ENCODE data around the gene HES4.
"Not testable (repeated sequence)": the region's sequence is repeated elsewhere in the genome, so short reads cannot be mapped to it uniquely, and the experiment has no call there.

HES4 gene

DNA sequence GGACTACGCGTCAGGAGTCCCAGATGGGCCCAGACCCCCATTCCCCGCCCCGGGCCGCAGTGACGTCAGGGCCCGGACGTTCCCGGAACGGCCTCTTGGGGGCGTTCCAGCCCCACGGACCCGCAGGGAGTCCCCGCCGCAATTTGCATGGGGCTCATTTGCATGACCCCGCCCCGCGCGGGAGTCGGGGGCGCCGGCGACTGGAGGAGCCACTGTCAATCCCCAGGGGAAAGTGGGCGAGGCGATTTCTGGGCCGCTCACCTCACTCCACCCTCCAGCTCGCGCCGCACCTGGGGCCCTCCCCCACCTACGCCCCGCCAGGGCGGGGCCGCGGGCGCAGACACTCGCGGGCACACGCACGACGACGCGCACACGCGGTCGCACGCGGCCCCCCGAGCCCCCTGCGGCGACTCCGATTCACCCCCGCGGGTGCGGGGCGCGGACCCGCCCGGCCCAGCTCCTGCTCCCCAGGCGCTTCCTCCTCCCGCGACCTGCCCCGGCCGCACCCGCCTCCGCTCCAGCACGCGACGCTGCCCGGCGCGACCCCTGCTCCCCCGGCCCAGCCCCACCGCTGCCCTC is 33.2 kb upstream of the HES4 start:
- DNase-seq, result peak; percentile 97

DNA sequence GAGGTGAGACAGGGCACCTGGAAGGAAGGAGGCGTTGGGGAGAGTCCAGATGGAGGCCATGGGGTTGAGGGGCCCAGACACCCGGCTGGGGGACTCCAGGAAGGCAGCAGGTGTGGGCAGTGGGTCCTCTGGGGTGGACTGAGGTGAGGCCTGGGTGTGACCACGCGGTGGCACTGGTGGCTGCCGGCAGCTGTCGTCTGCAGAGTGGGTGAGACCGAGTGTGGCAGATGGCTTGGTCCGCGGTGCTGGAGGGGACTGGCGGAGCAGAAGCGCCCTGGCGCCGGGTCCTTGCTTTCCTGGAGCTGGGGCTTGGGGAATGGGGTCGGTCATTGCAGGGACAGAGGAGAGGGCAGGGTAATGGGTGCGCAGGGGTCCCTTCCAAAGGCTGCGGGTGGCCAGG is 32.5 kb upstream of the HES4 start:
- DNase-seq, result peak; percentile 35

DNA sequence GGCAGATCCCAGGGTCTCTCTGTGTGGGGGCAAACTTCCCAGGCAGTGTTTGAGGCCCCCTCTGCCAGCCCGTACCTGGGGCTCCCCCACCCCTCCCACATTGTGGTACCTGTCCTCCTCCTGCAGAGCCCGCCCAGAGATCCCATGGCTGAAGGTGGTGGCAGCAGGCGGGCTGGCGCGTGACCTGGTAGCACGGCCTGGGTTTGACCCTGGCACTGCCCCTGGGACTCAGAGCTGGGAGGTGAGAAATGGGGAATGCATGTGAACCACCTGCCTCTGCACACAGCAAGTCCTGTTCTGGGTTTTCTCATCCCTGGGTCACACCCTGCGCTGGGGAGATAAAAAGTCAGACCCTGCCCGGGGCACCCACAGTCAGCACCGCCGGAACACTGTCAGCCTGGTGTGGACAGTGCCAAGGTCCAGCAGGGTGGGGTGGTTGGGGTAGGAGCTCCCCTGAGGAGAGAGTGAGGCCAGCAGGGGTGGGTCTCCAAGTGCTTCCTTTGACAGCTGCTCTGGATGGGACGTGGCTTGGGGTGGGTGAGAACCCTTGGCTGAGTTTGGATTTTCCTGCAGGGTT is 31.9 kb upstream of the HES4 start:
- DNase-seq, result no peak

DNA sequence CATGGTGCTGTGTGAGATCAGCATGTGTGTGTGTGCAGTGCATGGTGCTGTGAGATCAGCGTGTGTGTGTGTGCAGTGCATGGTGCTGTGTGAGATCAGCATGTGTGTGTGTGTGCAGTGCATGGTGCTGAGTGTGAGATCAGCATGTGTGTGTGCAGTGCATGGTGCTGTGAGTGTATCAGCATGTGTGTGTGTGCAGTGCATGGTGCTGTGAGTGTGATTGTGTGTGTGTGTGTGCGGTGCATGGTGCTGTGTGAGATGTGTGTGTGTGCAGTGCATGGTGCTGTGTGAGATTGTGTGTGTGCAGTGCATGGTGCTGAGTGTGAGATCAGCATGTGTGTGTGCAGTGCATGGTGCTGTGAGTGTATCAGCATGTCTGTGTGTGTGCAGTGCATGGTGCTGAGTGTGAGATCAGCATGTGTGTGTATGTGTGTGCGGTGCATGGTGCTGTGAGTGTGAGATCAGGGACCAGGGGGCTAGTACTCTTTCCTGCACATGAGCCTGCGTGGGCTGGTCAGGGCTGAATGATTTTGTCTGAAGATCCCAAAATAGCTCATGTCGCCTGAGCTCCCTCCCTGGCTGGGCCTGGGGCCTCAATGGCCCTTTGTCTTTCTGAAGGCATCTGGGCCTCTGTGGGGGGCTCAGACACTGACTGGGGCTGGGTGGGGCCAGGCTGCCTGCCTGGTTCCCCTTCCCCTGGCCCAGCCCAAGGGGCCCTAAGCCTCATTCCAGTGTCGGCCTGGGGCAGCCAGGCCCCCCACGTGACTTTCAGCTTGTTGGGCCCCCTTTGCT is 31.2 kb upstream of the HES4 start:
- not testable (repeated sequence) for DNase-seq

DNA sequence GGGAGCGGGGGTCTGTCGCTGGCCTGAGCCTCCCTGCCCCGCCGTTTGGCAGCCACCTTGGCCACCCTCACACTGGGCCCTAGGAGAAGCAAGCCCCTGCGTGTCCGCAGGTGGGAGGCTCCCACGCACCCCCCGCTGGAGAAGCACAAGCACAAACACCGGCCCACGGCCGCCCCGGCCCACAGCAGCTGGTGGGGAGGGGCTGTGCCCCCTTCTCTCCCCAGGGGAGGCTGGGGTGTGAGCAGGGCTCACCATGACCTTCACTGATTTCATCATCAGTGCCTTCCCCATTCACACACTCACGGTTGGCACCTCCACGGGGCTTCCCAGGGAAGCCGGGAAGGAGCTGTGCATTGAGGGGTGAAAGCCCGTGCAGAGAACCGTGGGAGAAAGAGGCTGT is 27.9 kb upstream of the HES4 start:
- no peak for DNase-seq

DNA sequence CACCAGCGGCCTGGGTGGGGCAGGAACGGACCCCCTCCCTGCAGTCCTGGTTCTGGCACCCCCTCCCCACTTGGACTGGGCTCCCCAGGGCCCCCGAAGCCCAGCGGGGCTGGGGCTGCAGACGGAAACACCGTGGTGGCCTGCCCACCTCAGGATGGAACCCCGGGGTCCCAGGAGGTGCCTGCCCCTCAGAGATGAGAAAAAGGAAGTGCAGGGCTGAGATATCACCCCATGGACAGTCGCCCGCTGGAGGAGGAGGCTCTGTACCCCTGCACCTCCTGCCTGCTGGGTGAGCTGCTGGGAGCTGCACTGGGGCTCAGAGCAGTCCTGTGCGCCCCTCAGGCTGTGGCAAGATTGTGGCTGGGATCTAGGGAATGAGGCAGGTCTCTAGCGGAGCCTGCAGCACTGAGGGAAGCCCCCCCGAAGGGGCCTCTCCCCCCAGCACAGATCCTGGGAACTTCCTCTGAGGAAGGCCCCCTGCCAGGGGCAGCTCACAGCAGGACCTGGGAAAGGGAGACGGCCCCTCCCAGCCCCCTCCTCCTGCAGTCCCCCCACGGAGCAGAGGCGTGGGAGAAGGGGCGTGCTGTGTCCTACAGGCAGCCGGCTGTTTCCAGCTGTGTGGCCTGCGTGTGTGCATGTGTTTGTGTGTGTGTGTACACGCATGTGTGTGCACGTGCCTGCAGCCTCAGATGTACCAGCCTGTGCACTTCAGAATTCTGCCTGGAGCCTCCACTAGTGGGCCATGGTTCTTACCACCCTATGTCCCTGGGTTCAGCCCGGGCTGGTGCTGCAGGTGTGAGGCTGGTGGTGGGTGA is 26.9 kb upstream of the HES4 start:
- no peak for DNase-seq

DNA sequence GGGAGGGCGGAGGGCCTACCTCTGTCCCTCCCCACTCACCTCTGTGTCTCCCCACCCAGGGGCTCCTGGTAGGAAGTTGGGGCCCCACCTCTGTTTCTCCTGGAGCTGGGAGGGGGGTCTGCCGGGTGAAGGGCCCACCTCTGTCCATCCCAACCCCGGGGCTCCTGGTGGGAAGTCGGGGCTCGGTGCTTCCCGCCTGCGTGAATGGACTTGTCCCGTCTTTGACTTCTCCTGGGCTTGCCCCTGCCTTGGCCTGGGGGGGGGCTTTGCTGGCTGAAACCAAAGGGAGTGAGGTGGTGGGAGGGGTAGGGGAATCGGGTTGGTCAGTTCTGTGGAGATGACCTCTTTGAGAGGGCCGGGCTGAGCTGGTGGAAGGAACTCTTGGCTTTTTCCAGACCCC is 25.8 kb upstream of the HES4 start:
- DNase-seq, result no peak

DNA sequence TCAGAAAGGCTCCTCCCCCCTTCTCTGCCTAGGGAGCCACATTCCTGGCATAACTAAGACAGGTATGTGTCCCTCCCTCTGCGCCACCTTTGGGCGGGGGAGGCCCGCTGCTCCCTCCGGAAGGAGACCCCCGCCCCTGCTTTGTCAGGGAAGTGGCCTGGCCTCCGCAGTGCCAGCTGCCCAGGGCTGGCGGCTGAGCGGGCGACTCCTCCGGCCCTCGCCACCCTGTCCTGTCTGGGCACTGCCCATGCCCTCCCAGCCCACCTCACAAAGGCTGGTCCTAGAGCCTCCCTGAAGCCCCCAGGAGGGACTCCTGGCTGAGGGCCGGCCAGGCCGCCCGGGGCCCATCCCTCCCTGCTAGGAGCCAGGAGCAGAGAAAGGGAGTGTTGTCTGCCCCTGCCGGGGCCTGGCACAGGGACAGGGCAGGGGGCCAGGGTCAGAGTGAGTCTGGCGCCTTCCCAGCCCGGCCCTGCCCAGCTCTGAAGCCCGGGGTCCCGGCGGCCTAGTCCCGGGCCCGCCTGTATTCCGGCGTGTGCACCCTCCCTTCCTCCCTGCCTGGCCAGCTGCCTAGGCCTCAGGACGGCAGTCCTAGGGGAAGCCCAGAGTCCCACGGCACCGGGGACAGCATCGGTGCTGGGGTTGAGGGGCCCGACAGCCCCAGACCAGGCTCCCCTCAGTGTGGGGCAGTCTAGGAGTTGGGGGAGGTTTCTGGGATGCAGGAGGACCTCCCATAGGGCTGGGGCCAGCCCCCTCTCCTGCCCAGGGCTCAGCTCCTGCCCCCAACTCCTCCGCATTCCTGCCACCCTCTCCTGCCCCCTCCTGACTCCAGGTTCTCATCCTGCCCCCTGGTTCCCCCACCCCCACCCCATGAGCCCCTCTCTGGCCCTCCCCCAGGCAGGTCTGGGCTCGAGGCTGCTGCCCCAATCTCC is 25.1 kb upstream of the HES4 start:
- DNase-seq, result no peak

DNA sequence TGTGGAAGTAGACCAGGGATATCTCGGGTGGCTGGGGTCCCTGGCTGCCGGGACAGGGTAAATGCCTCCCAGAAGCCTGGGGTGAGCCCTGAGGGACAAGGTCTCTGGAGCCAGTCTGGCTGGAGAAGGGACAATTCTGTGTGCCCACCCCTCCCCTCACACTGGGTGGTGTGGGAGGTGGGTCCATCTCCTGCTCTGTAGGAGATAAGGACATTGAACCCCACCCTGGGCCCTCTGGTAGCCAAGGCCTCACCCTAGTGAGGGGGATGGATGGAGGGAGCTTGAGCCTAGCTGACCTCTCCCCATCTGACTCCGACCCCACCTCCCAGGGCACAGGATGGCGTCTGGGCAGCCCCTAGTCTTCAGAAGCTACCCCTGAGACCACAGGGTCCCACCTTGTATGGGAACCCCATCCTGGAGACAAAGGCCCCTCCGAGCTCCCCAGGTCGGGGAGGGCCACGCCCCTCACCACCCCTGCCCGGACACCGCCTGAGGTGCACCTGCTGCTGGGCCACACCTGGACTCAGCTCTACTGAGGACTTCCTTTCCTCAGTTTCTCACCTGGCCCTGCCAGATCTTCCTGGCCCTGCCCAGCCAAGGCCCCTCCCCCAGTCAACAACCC is 24.4 kb upstream of the HES4 start:
- DNase-seq, result no peak

DNA sequence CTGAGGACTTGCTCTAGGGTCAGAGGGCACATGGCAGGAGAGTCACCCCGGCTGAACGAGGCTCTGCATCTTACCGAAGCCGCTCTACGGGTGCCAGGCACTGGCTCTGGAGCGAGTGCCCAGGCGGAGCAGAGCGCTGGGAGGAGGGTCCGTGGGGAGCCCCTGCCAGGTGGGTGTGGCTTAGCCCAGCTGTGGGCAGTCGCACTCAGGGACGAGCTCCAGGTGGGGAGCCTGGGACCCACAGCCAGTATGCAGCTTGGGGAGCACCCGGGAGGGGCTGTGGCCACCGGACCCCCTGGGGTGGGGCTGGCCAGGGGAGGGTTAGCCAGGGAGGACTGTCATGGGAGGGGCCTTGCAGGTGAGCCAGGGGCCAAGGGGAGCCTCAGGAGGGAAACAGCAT is 23.8 kb upstream of the HES4 start:
- no peak for DNase-seq

DNA sequence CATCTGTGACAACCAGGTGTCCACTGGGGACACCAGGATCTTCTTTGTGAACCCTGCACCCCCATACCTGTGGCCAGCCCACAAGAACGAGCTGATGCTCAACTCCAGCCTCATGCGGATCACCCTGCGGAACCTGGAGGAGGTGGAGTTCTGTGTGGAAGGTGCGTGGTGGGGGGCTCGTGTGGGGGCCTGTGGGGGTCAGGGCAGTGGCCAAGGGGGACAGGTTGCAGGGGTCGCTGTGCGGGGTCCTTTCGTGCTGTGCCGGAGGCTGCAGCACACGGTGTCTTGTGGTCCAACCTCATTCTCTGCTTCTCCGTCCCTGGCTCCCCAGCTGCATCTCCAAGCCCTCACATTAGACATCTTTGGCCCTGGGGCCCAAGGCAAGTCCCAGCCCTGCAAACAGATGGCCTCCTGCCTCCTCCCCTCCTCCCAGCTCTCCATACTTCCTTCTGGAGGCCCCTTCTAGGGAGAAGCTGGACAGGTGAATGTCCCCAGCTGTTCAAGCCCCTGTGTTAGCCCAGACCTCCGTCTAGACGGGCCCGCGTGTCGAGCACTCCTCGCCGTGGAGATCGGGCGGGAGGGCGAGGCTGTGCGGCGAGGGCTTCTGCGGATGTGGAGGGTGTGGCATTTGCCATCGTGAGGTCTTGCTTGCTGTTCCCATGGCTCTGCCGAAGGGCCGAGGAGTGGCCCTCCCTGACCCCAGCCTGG is 22.6 kb upstream of the HES4 start:
- no peak for DNase-seq

DNA sequence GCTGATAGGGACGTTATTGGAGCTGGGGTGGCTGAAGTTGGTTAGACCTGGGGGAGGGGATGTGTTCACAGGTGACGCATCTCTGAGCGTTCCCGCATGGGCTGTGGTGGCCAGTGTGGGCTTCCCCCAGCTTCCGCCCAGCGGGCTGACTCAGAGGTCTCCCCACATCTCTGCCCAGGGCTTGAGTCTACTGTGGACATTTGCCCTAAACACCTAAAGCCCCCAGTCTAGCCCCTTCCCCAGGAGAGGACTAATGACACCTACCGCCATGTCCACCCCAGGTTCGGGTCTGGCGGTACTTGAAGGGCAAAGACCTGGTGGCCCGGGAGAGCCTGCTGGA is 22.0 kb upstream of the HES4 start:
- no peak for DNase-seq

DNA sequence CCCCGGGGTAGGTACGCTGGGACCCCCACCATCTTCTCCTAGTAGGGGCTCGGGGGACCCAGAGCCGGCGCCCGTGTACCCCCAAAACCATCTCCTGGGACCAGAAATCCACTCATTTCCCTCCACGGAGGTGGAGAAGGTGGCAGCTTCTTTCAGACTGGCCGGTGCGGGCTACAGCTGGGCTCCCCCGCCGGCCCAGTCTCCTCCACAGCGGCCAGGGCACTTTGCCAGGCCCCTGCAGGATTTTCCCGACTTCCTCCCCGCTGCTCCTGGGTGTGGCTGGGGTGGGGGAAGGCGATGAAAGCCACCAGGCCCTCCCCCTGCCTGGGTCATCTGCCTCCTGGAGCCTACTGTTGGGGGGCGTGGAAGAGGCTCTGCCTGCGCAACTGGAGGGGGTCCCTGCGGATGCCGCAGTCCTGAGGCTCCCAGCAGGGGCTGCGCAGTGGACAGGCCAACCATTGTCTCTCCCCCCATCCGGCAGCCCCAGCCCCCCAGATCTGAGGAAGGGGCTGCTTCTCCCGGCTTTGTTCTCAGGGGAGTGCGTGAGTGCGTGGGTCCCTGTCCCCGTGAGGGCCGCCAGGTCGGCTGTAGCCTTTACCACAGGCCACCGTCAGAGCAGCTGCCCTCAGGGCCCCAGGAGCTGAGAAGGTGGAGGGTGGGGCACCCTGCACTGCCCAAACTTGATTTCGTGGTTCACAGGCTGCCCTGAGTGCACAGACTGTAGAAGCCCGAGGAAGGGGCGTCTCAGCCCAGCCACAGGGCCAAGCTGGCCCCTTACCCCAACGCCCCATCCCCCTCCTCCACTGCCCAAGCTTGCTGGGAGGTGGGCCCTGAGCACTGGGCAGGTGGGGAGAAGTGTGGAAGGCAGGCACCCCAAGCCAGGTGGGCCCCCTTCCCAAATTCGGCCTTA is 21.4 kb upstream of the HES4 start:
- DNase-seq, result peak; percentile 62

DNA sequence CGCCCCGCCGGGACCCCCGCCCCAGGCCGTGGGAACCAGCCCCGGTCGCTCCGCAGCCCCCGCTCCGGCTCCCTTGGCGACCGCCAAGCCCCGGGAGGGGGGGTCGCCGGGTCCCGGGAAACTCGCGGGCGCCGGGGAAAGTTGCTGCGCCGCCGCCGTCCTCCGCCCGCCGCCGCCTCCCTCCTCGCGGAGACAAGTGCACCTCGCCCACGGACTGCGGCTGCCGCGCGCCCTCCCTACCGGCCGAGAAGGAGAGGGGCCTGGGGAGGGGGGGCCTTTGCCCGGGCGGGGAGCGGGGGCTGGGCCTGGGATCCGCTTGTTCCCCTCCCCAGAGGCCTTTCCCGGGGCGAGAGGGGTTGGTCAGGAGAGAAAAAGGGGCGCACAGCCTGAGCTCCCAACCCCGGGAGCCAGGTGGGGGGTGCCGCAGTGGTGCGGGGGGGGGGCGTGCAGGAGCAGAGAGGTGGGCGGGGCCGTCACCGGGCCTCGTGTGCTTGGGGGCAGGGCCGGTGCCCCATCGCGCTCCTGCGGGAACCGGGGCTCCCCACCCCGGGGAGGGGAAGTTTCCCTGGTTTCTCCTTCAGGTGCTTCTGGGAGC is 20.6 kb upstream of the HES4 start:
- no peak for DNase-seq

DNA sequence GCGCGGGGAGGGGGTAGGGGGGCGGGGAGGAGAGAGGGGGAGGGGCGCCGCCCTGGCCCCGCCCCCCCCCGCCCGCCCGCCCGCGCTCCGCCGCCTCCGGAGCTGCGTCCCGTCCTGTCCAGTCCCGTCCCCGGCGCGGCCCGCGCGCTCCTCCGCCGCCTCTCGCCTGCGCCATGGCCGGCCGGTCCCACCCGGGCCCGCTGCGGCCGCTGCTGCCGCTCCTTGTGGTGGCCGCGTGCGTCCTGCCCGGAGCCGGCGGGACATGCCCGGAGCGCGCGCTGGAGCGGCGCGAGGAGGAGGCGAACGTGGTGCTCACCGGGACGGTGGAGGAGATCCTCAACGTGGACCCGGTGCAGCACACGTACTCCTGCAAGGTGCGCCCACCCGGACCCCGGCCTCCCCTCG is 20.1 kb upstream of the HES4 start, which contains the start of gene AGRN:
Gene AGRN, plus strand, starts transcription at position 121 of the 405 bp plus-strand sequence. Its CDS starts 53 bp downstream, at position 174.
- DNase-seq, result no peak

DNA sequence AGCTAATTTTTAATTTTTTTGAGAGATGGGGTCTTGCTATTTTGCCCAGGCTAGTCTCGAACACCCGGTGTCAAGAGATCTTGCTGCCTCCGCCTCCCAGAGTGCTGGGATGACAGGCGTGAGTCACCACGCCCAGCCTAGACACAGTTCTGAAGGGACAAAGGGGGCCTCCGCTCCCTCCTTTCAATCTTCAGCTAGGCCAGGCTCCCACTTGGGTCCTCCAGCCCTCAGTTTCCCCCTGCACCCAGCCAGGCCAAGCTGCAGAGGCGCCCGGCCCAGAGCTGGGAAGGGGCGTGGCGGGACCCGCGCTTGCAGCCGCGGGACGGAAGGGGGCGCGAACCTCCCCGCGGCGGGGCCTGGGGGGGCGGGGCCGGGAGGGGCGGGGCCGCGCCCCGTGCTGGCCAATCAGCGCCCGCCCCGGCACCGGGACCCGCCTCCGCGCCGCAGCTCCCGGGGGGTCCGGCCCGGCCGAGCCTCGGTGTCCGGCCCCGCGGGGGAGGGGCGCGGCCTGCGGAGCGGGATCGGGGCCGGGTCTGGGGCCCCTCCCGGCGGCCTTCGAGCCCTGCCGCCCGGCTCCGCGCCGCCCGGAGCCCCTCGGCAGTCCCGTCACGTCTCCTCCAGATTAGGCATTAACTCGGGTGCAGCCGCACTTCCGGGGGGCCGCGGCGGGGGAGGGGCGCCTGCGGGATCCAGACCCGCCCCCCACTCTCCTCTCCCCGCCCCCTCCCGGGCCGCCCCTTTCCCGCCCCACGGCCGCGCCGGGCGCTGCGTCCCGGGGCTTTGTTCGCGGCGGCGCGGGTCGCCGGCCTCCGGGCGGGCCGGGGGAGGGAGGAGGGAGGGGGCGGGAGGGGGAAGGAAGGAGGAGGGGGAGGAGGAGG is 19.5 kb upstream of the HES4 start:
- peak; percentile 69 for DNase-seq

DNA sequence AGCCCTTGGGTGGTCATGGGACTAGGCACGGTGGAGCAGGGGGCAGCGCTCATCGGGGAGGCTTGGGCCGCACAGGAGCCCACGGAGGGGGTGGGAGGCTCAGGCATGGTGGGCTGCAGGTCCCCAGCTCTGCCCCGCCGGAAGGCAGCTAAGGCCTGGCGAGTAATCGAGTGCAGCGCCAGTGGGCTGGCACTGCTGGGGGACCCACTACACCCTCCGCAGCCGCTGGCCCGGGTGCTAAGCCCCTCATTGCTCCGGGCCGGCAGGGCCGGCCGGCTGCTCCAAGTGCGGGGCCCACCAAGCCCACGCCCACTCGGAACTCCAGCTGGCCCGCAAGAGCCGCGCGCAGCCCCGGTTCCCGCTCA is 18.4 kb upstream of the HES4 start:
- DNase-seq, result not testable (repeated sequence)

DNA sequence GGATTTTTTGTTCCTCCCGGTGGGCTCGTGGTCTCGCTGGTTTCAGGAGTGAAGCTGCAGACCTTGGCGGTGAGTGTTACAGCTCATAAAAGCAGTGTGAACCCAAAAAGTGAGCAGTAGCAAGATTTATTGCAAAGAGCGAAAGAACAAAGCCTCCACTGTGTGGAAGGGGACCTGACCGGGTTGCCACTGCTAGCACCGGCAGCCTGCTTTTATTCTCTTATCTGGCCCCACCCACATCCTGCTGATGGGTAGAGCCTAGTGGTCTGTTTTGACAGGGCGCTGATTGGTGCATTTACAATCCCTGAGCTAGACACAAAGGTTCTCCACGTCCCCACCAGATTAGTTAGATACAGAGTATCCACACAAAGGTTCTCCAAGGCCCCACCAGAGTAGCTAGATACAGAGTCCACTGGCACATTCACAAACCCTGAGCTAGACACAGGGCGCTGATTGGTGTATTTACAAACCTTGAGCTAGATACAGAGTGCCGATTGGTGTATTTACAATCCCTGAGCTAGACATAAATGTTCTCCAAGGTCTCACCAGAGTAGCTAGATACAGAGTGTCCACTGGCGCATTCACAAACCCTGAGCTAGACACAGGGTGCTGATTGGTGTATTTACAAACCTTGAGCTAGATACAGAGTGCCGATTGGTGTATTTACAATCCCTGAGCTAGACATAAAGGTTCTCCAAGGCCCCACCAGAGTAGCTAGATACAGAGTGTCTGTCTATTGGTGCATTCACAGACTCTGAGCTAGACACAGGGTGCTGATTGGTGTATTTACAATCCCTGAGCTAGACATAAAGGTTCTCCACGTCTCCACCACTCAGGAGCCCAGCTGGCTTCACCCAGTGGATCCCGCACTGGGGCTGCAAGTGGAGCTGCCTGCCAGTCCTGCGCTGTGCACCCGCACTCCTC is 17.8 kb upstream of the HES4 start:
- not testable (repeated sequence) for DNase-seq

Measured in NCI-H510A (cell line).